ENCODE data around the gene MLC1. TPM values are rescaled to one million over a fixed set of nuclear protein-coding genes. Genes with fewer than 3 reads are reported as not detected.

The MLC1 gene
- total RNA-seq, 2 donors from 2014 or later = 0.18 TPM; not detected in 1

DNA sequence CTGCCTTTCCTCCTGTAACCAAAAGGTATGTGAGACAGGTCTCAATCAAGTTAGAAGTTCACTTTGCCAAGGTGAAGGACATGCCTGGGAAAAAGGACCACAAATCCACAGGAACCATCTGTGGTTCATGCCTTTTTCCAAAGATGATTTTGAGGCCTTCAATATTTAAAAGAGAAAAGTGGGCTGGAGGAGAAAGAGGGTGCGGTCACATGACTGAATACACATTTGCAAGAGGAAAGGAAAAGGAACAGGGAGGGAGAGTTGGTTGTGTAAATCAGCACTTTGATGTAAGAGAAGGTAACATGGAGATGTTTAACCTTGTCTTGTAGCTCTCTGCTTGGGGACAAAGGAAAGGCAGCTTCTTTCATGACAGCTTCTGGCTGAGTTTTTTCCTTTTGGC, 25.8 kb upstream of the MLC1 start:
- Histone ChIP-seq H3K4me3 (ENCODE audit: low read length) (no peak overlapping the region), H3K36me3 (ENCODE audit: control insufficient read depth, insufficient read depth, low read length) (no peaks in the 10 kb centered on the region), H3K9me3 (ENCODE audit: control insufficient read depth, low read length) (no peaks in the 10 kb centered on the region), H3K4me1 (ENCODE audit: control insufficient read depth, insufficient read depth, low read length) (no peaks in the 10 kb centered on the region), H3K27me3 (ENCODE audit: control insufficient read depth, insufficient read depth, low read length, poor library complexity, severe bottlenecking) (no peaks in the 10 kb centered on the region), H3K27ac (ENCODE audit: low read depth, low read length) (no peak overlapping the region), H3K9ac (ENCODE audit: extremely low read depth, low read length, poor library complexity, severe bottlenecking) (no peak overlapping the region)
- DNase-seq = no peak
- Mint-ChIP-seq H3K4me1 (no peaks in the 10 kb centered on the region), H3K27ac (no peak overlapping the region), H3K27me3 (ENCODE audit: insufficient read depth) (peaks cover 5% of the 10 kb centered on the region), H3K4me3 (no peak overlapping the region), H3K36me3 (ENCODE audit: low read depth) (no peaks in the 10 kb centered on the region), H3K9me3 (no peaks in the 10 kb centered on the region)
- WGBS, 2 experiments (ENCODE audit: insufficient coverage in 1 of 2, insufficient read length in 1 of 2) = 82 to 90% methylated on average over 1 of the region's 1 CpG
- TF ChIP-seq, protein P1, sequence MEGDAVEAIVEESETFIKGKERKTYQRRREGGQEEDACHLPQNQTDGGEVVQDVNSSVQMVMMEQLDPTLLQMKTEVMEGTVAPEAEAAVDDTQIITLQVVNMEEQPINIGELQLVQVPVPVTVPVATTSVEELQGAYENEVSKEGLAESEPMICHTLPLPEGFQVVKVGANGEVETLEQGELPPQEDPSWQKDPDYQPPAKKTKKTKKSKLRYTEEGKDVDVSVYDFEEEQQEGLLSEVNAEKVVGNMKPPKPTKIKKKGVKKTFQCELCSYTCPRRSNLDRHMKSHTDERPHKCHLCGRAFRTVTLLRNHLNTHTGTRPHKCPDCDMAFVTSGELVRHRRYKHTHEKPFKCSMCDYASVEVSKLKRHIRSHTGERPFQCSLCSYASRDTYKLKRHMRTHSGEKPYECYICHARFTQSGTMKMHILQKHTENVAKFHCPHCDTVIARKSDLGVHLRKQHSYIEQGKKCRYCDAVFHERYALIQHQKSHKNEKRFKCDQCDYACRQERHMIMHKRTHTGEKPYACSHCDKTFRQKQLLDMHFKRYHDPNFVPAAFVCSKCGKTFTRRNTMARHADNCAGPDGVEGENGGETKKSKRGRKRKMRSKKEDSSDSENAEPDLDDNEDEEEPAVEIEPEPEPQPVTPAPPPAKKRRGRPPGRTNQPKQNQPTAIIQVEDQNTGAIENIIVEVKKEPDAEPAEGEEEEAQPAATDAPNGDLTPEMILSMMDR (conservative IDR thresholded peaks at IDR 0.05) = no peak

DNA sequence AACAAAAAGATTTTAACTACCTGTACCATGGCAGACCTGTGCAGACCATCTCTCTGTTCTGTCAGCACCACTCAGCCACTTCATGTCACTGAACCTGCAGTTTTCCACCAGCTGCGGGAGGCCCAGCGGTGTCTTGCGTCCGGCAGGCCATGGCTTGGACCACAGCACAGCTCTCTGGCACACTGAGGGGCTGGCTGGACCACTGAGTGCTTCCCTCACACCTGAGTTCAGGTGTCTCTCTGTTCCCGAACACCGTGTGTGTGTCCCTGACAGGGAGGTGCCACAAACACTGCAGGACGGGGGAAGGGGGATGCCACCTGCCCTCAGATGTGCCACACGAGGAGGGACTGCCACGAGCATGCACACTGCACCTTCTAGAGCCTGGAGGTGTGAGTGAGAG, 22.3 kb upstream of the MLC1 start:
- Histone ChIP-seq H3K4me1 (ENCODE audit: control insufficient read depth, insufficient read depth, low read length) (no peaks in the 10 kb centered on the region), H3K9ac (ENCODE audit: extremely low read depth, low read length, poor library complexity, severe bottlenecking) (no peak overlapping the region), H3K27me3 (ENCODE audit: control insufficient read depth, insufficient read depth, low read length, poor library complexity, severe bottlenecking) (no peaks in the 10 kb centered on the region), H3K36me3 (ENCODE audit: control insufficient read depth, insufficient read depth, low read length) (no peaks in the 10 kb centered on the region), H3K4me3 (ENCODE audit: low read length) (no peak overlapping the region), H3K27ac (ENCODE audit: low read depth, low read length) (no peak overlapping the region), H3K9me3 (ENCODE audit: control insufficient read depth, low read length) (no peaks in the 10 kb centered on the region)
- TF ChIP-seq, protein P1 (conservative IDR thresholded peaks at IDR 0.05) = no peak
- Mint-ChIP-seq H3K27me3 (ENCODE audit: insufficient read depth) (no peaks in the 10 kb centered on the region), H3K4me1 (no peaks in the 10 kb centered on the region), H3K36me3 (ENCODE audit: low read depth) (no peaks in the 10 kb centered on the region), H3K27ac (no peak overlapping the region), H3K4me3 (no peak overlapping the region), H3K9me3 (no peaks in the 10 kb centered on the region)
- no peak for DNase-seq
- 88 to 94% methylated on average over 3 to 9 of the region's 9 CpGs for WGBS, 2 experiments (ENCODE audit: insufficient coverage in 1 of 2, insufficient read length in 1 of 2)

DNA sequence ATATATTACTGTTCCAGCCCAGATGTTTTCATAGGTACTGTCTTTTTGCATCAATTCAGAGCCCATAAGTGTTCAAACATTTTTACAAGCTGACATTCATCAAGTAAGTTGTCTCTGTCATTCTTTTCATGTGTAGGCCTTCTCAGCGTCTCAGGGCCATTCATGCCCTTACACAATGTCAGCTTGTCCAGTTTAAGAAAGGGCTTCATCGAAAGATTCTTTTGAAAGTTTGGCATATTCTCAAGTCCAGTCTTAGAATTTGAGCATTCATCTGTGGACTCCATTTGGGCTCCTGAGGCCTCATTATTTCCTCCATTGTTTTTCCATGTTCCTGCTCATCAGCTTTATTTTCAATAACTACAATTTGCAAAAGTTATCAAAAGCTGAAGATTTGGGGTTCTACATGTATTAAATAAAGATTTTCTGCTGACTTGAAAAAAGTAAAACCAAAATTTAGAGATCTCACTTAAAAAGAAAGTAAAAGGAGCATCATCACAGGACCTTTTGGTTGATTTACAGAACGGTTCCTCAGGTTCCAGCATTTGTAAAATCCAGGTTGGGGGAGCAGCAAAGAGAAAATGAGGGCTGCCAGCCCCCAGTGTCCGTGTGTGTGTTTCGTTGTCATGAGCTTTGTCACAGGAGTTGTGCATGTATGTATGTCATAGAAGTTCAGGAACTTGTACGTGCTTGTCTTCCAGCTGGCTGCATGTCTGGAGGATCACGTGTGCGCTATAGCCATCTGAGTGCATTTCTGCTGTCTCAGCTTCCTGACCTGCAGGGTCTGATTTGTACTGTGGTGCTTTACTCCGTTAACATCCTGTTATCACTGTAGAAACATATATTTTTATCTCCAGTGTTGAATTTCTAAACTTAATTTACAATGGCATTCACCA, 20.2 kb upstream of the MLC1 start:
- Histone ChIP-seq H3K27me3 (ENCODE audit: control insufficient read depth, insufficient read depth, low read length, poor library complexity, severe bottlenecking) (no peaks in the 10 kb centered on the region), H3K36me3 (ENCODE audit: control insufficient read depth, insufficient read depth, low read length) (no peaks in the 10 kb centered on the region), H3K9ac (ENCODE audit: extremely low read depth, low read length, poor library complexity, severe bottlenecking) (no peak overlapping the region), H3K4me3 (ENCODE audit: low read length) (no peak overlapping the region), H3K27ac (ENCODE audit: low read depth, low read length) (no peak overlapping the region), H3K9me3 (ENCODE audit: control insufficient read depth, low read length) (no peaks in the 10 kb centered on the region), H3K4me1 (ENCODE audit: control insufficient read depth, insufficient read depth, low read length) (no peaks in the 10 kb centered on the region)
- no peaks in the 10 kb centered on the region for H3K9me3 Mint-ChIP-seq
- no peak overlapping the region for H3K27ac Mint-ChIP-seq
- H3K4me1 Mint-ChIP-seq = no peaks in the 10 kb centered on the region
- DNase-seq = no peak
- H3K27me3 Mint-ChIP-seq (ENCODE audit: insufficient read depth) = no peaks in the 10 kb centered on the region
- WGBS, 2 experiments (ENCODE audit: insufficient coverage in 1 of 2, insufficient read length in 1 of 2) = 87 to 94% methylated on average over 9 of the region's 9 CpGs
- TF ChIP-seq, protein P1 (conservative IDR thresholded peaks at IDR 0.05) = no peak
- H3K36me3 Mint-ChIP-seq (ENCODE audit: low read depth) = no peaks in the 10 kb centered on the region
- H3K4me3 Mint-ChIP-seq = no peak overlapping the region

Measured in endodermal cell (in vitro differentiated cells).